GM12872 (cell line): ENCODE results near the gene TBX1.

Source experiments
- TF ChIP-seq, protein P1 (sequence below): IDR thresholded peaks from 3 replicates; pipeline ENCODE4 v1.5.1; 2011; ENCODE audit warnings: low read depth, mild to moderate bottlenecking, low read length, moderate library complexity; ENCODE audit not compliant: insufficient read depth

TBX1 gene

DNA sequence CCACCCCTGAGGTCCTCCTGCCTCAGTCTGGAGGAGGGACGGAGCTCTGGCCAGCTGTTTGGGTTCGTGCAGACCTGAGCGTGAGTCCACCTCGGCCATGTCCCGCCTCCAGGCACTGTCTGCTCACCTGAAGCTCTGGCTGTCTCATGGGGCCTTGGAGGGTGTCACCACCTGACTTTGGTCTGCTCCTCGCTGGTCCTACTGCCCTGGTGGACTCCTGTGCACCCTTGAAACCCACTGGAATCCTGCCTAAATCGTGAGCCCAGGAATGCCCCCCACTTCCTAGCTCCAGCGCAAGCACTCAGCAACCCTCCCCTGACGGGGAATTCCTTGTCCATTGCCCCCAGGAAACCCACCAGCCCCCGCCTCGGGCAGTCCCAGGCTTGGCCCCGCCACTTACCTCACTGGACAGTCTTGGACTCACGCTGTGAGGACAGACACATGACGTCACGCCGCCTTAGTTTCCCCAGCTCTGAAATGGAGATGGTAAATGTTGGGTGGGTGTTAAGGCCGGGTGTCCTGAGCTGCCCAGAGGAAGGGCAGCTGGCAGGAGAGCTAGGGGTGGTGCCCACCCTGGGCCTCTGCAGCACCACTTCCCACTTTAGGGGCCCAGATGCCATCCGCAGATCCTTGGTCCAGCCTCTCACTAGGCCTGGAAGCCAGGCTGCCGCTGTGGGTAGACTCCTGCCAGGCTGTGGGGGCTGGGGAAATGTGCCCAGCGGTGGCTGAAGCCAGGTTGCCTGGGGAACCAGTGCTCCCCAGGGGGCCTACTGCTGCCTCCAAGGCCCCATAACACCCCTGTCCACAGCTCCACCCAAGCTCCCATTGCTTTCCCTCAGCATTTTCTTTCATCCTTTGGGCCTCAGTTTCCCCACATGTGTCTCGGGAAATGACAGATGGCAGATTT, 18.2 kb upstream of the TBX1 start:
- TF ChIP-seq, protein P1, sequence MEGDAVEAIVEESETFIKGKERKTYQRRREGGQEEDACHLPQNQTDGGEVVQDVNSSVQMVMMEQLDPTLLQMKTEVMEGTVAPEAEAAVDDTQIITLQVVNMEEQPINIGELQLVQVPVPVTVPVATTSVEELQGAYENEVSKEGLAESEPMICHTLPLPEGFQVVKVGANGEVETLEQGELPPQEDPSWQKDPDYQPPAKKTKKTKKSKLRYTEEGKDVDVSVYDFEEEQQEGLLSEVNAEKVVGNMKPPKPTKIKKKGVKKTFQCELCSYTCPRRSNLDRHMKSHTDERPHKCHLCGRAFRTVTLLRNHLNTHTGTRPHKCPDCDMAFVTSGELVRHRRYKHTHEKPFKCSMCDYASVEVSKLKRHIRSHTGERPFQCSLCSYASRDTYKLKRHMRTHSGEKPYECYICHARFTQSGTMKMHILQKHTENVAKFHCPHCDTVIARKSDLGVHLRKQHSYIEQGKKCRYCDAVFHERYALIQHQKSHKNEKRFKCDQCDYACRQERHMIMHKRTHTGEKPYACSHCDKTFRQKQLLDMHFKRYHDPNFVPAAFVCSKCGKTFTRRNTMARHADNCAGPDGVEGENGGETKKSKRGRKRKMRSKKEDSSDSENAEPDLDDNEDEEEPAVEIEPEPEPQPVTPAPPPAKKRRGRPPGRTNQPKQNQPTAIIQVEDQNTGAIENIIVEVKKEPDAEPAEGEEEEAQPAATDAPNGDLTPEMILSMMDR, result no peak

DNA sequence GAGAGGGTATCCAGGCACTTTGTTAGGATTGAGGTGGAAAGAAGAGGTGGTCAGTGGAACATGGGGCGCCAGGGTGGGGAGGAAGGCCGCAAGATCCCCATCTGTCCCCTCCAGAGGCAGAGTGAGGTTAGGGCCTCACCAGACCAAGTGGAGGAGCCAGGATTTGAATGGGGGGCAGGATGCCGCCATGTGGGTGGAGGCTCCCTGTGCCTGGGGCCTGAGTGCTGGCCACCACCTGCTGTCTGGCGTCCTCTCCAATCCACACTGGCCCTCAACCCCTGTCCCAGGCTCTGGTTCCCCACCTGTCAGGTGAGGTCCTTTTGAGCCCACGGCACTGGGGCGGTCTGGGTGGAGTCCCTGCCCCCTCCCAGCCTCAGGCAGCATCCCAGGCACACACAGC, 17.5 kb upstream of the TBX1 start:
- TF ChIP-seq, protein P1, result no peak

DNA sequence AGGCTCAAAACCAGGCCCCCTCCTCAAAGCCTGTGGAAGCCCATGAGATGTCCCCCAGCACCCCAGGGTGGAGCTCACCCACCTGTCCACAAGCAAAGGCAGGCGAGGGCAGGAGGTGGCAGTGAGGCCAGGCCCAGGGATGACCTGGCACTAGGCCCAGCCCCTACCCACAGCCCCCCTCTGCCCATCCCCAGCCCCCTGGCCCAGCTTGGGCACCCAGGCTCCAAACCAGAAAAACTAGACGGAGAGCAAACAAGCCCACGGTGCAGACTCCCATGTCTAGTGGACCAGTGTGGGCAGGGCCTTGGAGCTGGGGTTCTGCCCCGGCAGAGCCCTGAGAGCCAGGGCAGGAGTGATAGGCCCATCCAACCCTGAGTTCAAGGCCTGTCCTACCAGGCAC, 16.9 kb upstream of the TBX1 start:
- TF ChIP-seq, protein P1, result no peak

DNA sequence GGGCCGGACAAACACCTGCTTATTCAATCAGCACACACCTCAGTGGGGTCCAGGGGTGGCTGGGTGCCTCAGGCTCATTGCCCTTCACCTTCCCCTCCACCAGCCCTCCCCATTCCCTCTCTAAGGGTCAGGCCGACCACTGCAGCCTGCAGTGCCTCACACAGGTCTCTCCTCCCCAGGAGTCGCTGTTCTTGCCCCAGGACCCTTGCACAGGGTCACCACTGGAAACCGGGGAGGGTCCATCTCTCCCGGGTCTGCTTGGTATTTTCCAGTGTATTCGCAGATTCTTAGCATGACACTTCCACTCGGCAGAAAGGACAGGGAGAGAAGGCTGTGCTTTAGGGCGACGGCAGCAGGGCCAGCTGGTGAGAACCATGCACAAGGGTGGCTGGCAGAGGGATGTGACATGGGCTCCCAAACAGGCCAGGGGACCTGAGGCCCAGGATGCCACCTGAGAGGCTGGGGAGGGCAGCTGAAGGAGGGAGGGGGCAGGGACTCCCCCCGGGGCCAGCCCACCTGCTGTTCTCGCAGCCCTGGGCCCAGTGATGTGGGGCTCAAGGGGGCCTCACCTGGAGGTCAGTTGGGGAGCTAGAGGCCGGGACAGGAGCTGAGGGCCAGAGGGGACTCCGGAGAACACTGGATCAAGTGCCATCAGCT, 16.1 kb upstream of the TBX1 start:
- TF ChIP-seq, protein P1, result no peak

DNA sequence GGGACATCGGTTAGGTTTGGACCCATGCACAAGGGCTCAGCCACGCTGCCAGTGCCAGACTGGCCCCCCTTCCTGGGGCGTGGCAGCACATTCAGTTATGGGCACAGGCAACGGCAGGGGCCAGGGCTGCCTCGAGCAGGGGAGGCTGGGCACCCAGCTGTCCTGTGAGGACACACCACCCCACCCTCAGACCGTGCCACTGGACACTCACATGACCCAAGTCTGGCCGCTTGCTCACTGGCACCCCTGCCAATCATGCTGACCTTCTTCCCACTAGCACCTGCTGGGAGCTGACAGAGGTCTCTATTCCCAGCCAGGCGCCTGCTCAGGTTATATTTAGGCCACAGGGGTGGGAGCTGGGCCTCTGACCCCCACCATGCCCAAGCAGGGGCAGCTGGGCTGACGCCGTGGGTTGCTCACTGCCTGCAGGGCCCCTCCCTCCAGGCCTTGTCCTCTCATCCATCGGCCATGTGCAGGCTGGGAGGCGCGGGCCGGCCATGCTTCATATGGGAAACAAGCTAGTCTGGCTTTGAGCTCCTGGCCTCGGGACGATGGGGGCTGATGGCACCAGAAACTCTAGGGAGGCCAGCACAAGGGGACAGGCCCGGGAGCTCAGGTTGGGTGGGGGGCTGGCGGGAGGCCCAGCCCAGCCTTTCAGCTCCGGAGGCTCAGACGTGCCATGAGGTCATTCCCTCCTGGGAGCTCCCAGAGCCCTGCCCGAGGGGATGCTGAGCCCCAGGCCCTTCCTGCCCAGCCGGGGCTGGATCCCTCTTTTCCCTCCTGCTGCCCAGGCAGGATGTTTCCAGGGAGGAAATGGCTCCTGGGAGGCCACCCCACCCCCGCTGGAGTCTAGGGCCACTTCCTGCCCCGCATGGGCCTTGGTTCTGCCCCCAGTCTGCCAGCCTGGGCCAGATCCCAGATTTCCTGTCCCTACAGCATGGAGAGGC, 15.2 kb upstream of the TBX1 start:
- TF ChIP-seq, protein P1, result no peak

DNA sequence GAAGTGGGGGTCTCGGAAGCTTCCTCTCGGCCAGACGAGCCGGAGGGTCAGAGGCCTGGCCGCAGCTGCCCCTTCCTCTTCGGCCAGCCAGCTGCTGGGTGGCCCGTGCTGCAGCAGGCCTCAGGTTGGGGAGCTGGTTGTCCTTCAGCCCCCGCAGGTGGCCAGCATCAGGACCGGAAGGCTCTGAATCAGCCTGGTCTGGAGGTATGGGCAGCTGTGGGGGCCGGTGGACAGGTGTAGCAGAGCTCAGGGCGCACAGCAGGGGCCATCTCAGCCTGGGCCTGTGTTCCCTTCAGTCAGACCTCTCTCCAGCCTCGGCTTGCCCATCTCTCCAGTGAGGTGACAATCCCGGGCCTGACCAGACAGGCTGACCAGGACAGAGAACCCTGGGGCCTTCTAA, 13.9 kb upstream of the TBX1 start:
- TF ChIP-seq, protein P1, result no peak

DNA sequence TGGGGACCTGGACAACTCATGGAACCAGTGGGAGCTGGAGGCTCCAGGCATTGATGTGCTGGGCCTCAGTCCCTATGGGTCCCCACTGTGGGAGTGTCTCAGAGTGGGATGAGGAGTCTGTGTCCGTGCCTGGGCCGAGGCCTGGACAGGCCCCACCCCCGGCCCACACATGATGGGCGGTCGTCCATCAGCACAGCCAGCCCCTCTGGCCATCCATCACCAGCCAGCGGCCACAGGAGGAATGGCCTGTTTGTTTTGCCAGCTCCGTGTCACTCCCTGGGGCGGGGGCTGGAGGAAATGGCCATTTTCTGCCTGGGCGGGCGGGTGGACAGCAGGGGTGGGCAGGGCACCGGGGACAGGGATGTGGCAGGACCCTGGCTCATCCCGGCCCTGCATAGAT, 13.0 kb upstream of the TBX1 start:
- TF ChIP-seq, protein P1, result no peak
